Right atrium auricular region (tissue), 2 donors: Measurements from ENCODE around the gene TEN1. TPM values are rescaled to one million over a fixed set of nuclear protein-coding genes. Genes with fewer than 3 reads are reported as not detected.

Experiments used
- DNase-seq: peaks from one replicate; pipeline ENCODE4 v3.0.0-alpha.2; 2019; ENCODE audit warnings: low spot score
- H3K27ac ChIP-seq, 2 donors: fragments of 200-600 bp; sonication (generic); 1 replicate in 1 of 2; 2 replicates in 1 of 2; pipeline ENCODE4 v1.5.1; 2016 to 2019
- H3K27me3 ChIP-seq, 2 donors: fragments of 200-600 bp; sonication (generic); one replicate each; pipeline versions ENCODE4 v1.5.1 to v1.6.0; 2017 to 2019
- H3K36me3 ChIP-seq: fragments of 200-600 bp; sonication (generic); one replicate; pipeline ENCODE4 v1.5.1; 2016
- H3K4me1 ChIP-seq, 2 donors: fragments of 200-600 bp; sonication (generic); one replicate each; pipeline versions ENCODE4 v1.5.1 to v1.6.0; 2017 to 2019
- H3K4me3 ChIP-seq, 2 donors: fragments of 200-600 bp; sonication (generic); 1 replicate in 1 of 2; 2 replicates in 1 of 2; pipeline ENCODE4 v1.5.1; 2017 to 2019; ENCODE audit warnings: mild to moderate bottlenecking in 1 of 2, moderate library complexity in 1 of 2
- H3K9me3 ChIP-seq, 2 donors: fragments of 200-600 bp; sonication (generic); one replicate each; pipeline ENCODE4 v1.5.1; 2019
- CTCF ChIP-seq, 2 donors: fragments of 200-600 bp; sonication (generic); IDR thresholded peaks; one replicate each; pipeline ENCODE4 v1.5.1; 2019; ENCODE audit warnings: antibody characterized with exemption in 2 of 2
- total RNA-seq, 2 donors: library from RNA; depleted of rRNA; stranded (reverse); fragments of >200 nt; gene quantifications; one replicate each; pipeline ENCODE4 v1.1.0, GENCODE V29; 2016

TEN1 gene
- total RNA-seq, 2 donors from 2014 or later = 8.8 to 14.0 TPM

DNA sequence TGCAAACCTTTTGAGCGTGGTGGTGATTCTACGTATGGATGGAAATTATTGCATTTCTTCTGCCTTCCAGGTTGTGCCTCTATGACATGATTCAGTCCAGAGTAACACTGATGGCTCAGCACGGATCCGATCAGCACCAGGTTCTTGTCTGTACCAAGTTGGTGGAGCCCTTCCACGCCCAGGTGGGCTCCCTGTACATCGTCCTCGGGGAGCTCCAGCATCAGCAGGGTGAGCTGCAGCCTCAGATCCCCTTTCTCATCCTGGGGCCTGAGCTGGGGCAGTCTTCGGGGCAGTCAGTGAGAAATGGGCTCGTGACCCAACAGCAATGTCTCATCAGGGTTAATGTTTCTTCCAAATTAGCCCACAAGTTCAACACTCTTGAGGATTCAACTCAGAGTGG lies 12.4 kb downstream of the TEN1 start:
- no peak for DNase-seq
- Histone ChIP-seq H3K36me3 (peaks cover 5% of the 10 kb centered on the region), H3K9me3 (no peaks in the 10 kb centered on the region), H3K27ac (no peak overlapping the region), H3K27me3 (no peaks in the 10 kb centered on the region), H3K4me1 (no peaks in the 10 kb centered on the region), H3K4me3 (no peak overlapping the region)
- no peak for TF ChIP-seq CTCF (IDR thresholded peaks at IDR 0.05)

DNA sequence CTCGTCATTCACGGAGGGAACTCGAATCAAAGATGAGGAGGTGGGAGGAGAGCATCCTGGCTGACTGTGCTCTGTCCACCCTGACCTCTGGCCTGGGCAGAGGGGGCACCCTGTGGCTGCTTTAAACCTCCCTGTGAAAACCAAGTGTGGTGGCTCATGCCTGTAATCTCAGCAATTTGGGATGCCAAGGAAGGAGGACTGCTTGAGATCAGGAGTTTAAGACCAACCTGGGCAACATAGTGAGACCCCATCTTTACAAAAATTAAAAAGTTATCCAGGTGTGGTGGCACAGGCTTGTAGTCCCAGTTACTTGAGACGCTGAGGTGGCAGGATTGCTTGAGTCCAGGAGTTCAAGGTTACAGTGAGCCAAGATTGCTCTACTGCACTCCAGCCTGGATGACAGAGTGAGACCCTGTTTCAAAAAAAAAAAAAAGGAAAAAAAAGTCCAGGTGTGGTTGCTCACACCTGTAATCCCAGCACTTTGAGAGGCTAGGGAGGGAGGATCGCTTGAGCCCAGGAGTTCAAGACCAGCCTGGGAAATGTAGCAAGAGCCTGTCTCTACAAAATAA lies 15.8 kb downstream of the TEN1 start:
- Histone ChIP-seq H3K36me3 (peaks cover 5% of the 10 kb centered on the region), H3K9me3 (no peaks in the 10 kb centered on the region), H3K4me1 (no peaks in the 10 kb centered on the region), H3K27me3 (no peaks in the 10 kb centered on the region), H3K27ac (no peak overlapping the region), H3K4me3 (no peak overlapping the region)
- TF ChIP-seq CTCF (IDR thresholded peaks at IDR 0.05) = no peak
- DNase-seq = no peak

DNA sequence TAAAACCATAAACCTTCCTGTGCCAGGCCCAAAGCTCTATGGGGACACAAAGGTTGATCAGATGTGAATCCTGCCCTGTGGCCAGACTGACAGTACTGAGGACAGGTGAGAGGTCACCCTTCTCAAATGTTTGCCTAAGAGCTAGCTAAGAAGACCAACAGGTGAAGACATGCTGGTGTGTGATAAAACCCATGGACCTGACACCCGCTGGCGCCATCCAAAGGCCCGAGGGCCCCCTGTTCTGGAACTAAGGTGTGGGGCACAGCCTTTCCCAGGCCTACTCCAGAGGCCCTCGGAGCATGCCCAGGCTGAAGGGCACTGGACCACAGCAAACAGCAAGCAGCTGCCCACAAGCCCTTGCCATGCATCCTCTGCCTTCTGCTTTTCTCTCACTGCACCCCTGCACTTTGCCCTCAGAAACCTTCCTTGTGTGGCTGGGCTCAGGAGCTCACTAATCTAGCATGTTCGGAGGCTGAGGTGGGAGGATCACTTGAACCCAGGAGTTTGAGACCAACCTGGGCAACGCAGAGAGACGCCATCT lies 16.4 kb downstream of the TEN1 start:
- H3K36me3 ChIP-seq = peaks cover 5% of the 10 kb centered on the region
- no peak overlapping the region for H3K27ac ChIP-seq
- no peak overlapping the region for H3K4me3 ChIP-seq
- no peaks in the 10 kb centered on the region for H3K27me3 ChIP-seq
- no peak for DNase-seq
- no peaks in the 10 kb centered on the region for H3K9me3 ChIP-seq
- H3K4me1 ChIP-seq = no peaks in the 10 kb centered on the region
- TF ChIP-seq CTCF (IDR thresholded peaks at IDR 0.05) = no peak

GRCh38 chr17:75996665-75997590 lies 17.9 kb downstream of the TEN1 start:
- no peaks in the 10 kb centered on the region for H3K4me1 ChIP-seq
- H3K4me3 ChIP-seq = no peak overlapping the region
- no peak for TF ChIP-seq CTCF (IDR thresholded peaks at IDR 0.05)
- no peak for DNase-seq
- no peaks in the 10 kb centered on the region for H3K9me3 ChIP-seq
- no peaks in the 10 kb centered on the region for H3K27me3 ChIP-seq
- no peak overlapping the region for H3K27ac ChIP-seq
- peaks cover 5% of the 10 kb centered on the region for H3K36me3 ChIP-seq

- no peak for TF ChIP-seq CTCF (IDR thresholded peaks at IDR 0.05)
- Histone ChIP-seq H3K27me3 (no peaks in the 10 kb centered on the region), H3K27ac (no peak overlapping the region), H3K36me3 (peaks cover 2% of the 10 kb centered on the region), H3K4me3 (no peak overlapping the region), H3K4me1 (no peaks in the 10 kb centered on the region), H3K9me3 (no peaks in the 10 kb centered on the region)
- DNase-seq = no peak
Observed at GRCh38 chr17:75998327-75998795, 19.3 kb downstream of the TEN1 start.
